ENCODE measurements around the gene ZFY.
"Not testable (repeated sequence)": the region's sequence is repeated elsewhere in the genome, so short reads cannot be mapped to it uniquely, and the experiment has no call there.

The ZFY gene

DNA sequence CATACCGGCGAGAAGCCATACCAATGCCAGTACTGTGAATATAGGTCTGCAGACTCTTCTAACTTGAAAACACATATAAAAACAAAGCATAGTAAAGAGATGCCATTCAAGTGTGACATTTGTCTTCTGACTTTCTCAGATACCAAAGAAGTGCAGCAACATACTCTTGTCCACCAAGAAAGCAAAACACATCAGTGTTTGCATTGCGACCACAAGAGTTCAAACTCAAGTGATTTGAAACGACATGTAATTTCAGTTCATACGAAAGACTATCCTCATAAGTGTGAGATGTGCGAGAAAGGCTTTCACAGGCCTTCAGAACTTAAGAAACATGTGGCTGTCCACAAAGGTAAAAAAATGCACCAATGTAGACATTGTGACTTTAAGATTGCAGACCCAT is 44.1 kb downstream of the ZFY start:
- FAIRE-seq: no peak

DNA sequence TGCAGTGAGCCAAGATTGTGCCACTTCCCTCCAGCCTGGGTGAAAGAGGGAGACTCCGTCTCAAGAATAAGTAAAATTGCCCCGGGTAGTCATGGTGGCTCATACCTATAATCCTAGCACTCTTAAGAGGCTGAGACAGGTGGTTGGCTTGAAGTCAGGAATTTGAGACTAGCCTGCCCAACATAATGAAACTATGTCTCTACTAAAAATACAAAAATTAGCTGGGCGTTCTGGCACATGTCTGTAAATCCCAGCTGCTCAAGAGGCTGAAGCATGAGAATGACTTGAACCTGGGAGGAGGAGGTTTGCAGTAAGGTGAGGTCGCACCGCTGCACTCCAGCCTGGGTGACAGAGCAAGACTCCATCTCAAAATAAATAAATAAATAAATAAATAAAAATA is 49.3 kb downstream of the ZFY start:
- FAIRE-seq: no peak

DNA sequence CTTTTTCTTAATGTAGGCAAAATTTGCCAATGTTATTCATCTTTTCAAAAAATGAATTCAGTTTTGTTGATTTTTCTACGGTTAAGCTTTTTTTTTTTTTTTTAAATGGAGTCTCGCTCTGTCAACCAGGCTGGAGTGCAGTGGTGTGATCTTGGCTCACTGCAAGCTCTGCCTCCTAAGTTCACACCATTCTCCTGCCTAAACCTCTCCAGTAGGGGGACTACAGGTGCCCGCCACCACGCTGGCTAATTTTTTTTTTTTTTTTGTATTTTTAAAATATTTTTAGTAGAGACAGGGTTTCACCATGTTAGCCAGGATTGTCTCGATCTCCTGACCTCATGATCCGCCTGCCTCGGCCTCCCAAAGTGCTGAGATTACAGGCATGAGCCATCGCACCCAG is 52.0 kb downstream of the ZFY start:
- not testable (repeated sequence) for FAIRE-seq

DNA sequence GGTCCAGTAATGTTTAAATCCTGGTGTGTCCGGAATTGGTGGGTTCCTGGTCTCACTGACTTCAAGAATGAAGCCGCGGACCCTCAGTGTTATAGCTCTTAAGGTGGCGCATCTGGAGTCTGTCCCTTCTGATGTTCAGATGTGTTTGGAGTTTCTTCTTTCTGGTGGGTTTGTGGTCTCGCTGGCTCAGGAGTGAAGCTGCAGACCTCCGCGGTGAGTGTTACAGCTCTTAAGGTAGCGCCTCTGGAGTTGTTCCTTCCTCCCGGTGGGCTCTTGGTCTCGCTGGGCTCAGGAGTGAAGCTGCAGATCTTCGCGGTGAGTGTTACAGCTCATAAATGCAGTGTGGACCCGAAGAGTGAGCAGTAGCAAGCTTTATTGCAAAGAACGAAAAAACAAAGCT is 62.2 kb downstream of the ZFY start:
- not testable (repeated sequence) for FAIRE-seq

DNA sequence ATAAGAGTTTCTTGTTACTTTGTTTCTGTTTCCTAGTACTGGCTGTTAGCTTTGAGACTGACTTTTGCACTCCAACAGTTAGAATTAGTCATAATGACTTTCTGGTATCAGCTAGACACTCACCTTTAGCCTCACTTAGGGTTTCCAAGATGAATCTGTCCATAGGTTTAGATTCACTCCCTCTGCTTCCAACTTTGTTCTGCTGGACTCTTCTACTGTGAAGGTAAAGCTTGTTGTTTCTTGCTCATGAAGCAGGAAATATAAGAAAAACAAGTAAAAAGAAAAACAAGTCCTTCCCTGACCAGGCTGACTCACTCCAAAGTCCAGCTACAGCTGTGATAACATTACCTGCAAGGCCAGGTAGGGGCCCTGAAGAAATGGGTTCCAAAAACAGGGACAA is 67.0 kb downstream of the ZFY start:
- FAIRE-seq: no peak

DNA sequence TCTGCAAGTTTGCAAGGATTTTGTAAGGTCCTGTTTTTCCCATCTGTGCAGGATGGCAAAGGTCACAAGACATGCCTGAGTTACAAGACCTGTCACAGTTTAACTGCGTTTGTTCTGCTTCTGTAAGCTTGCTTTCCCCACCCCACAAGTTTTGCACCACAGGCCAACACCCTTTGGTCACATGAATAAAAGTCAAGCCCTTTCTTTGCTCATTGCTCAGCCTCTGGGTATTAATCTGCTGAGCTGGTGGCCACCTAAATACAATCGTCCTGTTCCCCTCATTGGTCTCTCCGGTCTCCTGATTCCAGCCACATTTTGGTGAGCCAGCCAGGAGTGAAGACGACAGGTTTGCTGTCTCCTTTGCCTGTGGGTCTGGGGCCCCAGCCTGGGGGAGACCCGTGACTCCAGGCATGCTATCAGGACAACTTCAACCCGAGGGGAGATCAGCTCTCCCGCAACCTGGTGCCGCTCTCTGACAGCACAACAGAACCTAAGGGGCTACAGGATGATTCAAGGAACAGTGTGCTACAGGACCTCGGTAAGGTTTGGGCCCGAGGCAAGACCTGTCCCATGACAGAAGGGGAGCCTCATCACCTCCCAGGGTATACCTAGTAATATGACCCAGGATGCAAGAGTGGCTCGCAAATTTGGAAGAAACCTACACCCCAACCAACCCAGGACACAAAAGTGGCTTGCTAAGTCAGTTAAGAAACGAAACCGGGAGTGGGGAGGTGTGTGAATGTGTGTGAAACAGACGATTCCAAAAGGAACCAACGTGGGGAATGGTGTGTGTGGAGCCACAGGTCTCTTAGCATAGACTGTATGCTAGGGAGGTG is 67.7 kb downstream of the ZFY start:
- no peak for FAIRE-seq

DNA sequence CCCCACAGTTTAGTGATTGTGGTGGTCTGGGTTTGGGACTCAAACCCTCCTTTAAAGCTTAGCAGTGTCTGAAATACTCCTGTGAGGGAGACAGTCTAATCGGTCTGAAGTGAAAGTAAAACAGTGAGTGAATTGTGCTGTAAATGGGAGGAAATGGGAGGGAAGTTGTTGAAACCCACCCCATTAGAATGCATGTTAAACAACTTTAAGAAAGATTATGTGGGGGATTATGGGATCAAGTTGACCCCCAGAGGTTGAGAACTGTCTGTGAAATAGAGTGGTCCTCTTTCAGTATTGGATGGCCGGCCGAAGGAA is 68.3 kb downstream of the ZFY start:
- no peak for FAIRE-seq

DNA sequence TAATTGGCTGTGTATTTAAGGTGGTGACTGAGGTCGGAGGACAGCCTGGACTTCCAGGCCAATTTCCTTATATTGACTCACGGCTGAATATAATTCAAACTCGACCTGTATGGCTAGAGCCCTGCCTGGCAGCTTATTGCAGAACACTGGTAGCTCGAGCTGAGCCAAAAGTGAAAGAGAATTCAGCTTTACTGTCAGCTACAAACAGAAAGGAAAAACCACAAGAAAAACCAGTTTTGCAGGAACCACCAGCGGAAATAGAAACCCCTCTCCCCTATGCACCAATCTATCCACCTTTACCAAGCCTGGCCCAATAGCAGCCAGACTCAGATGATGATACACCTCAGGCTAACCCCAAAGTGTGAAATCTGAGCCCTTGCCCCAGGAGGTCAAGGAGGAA is 68.7 kb downstream of the ZFY start:
- no peak for FAIRE-seq

DNA sequence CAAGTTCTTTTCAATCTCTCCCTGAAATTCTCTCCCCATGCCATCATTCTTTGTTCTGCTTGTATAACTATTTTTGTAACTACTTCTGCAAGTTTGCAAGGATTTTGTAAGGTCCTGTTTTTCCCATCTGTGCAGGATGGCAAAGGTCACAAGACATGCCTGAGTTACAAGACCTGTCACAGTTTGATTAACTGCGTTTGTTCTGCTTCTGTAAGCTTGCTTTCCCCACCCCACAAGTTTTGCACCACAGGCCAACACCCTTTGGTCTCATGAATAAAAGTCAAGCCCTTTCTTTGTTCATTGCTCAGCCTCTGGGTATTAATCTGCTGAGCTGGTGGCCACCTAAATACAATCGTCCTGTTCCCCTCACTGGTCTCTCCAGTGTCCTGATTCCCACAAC is 70.8 kb downstream of the ZFY start:
- FAIRE-seq: not testable (repeated sequence)

DNA sequence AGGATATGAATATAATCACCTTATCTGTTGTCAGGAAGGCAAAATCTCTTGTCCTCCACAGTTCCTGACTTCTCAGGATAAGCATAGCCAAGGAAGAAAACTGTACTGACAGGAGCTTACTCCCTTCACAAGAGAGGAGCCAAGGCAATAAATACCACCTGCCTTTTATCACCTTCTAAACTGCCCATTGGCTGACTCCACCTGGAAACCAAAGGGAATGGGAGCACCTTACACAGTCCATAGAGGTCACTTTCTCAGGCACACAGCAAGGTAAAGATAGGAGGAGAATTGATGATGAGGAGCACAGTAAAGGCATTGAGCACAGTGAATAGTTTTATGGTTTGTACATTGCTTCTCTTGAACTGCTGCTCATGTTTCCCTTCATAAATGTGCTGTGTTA is 72.8 kb downstream of the ZFY start:
- FAIRE-seq: no peak

DNA sequence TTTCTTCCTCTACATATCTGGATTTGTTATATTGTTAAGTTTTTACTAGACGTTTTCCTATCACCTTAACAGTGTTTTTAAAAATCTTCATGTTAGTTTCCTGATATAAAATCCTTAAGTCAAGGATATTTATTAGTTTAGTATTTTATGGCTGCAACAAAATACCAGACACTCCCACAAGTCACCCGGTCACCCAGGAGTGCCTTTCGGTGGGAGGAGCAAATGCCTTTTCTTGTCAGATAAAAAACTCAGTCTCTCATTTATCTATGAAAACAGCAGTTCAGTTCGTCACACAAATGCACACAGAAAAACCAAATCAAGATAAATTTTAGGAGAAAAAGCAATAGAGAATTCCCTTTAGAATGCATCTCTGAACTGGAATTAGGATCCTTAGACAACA is 77.0 kb downstream of the ZFY start:
- FAIRE-seq: no peak

DNA sequence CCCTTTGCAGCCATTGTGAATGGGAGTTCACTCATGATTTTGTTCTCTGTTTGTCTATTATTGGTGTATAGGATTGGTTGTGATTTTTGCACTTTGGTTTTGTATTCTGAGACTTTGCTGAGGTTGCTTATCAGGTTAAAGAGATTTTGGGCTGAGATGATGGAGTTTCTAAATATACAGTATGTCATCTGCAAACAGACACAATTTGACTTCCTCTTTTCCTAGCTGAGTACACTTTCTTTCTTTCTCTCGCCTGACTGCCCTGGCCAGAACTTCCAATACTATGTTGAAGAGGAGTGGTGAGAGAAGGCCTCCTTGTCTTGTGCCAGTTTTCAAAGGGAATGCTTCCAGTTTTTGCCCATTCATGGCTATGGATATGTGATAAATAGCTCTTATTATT is 81.4 kb downstream of the ZFY start:
- FAIRE-seq: no peak

DNA sequence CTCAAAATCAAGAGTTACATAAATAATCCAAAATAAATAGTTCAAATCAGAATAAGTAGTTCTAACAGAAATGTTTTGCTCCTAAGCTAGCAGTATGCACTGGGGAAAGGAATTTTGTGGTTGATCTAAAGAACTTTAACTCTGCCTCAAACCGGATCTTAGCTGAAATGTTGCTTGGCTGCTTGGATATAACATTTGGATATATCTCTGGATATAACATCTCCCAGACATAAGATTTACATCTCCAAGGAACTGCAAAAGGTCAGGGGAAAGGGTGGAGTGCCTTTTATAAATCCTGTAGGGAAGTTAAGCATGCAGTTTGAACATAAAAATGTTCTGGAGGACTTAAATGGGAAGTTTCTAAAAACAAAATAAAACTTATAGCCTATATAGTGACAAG is 83.4 kb downstream of the ZFY start:
- FAIRE-seq: no peak

DNA sequence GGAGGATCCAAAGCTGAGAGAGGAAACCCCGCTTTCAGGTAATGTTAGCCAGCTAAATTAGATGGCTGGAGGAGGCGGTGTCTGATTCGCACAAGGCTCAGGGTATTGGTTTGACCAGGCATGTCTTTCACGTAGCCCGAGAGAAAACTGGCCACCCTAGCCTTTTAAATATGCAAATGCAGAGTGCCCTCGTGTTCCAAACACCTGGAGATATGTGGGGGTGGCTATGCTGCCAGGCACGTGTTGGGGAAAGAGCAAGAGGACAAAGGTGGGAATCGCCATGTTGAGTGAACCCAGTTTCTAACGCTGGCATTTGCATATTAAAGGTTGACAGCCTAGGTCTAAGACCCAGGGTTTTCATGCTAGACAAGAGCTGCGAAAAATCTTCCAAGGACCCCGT is 84.4 kb downstream of the ZFY start:
- no peak for FAIRE-seq

DNA sequence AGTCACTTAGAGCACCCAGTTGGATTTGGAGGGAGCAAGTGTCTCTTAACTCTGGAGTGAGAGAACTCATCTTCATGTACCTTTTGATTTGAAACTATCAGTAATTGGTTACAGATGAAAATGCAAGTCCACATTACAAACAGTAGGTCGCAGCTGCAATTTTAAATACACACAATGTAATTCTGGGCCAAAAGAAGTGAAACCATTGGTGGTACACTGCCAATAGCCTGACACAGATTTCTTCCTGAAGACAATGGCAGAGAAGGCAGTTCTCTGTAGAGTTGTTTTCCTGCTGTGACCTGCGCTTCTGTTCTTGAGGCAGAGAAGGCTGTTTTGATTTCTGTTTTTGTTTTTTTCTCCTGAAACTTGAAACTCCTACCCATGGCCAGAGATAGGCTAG is 86.0 kb downstream of the ZFY start:
- no peak for FAIRE-seq

DNA sequence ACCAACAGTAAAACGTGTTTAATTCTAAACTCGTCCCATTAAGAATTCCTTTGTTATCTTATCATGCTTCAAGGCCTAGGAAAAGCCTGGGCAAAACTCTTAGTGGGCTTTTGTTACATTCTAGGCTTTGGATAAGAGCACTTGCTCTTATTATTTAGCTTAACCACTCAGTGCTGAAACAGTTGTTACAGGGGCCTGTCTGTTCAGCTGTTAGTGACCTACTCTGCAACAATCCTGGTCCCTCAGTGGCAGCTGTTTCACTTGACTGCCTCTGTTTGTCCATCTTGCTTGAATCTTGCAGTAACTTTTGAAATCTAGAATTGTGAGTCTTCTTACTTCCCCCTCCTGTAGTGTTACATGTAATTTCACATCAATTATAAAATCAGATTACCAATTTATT is 88.4 kb downstream of the ZFY start:
- FAIRE-seq: no peak

DNA sequence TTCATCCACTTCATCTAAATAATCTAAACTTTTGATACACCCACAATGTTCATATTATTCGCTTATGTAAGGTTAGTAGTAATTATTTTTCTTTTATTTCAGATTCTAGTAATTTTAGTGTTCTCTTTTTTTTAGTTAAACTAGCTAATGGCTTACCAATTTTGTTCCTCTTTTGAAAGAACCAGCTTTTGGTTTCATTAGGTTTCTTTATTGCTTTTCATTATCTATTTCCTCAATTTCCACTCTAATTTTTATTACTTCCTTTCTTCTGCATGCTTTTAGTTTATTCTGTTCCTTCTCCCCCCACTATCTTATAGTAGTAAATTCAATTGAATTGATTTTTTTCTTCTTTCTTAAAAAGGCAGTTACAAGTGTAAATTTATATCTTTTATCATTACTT is 90.2 kb downstream of the ZFY start:
- FAIRE-seq: no peak
